ENCODE measurements around the gene POLR3H.

The POLR3H gene

DNA sequence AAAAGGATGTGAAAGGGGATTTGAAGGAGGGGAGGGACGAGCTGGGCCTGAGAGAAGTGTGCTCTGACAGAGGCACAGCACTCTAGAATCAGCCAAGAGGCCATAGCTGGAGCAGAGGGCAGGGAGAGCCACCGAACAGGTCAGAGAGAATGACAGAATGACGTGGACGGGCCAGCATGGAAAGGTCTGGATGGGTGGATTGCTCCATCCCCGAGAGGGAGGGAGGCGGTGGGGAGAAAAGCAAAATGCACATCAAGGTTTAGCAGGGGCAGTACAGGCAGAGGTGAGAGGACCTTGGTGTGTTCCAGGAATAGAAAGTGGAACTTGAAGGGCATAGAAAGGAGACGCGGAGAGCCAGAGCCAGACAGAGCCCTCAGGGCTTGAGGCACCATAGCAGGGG, 38.4 kb upstream of the POLR3H start:
- TF ChIP-seq, protein P1, sequence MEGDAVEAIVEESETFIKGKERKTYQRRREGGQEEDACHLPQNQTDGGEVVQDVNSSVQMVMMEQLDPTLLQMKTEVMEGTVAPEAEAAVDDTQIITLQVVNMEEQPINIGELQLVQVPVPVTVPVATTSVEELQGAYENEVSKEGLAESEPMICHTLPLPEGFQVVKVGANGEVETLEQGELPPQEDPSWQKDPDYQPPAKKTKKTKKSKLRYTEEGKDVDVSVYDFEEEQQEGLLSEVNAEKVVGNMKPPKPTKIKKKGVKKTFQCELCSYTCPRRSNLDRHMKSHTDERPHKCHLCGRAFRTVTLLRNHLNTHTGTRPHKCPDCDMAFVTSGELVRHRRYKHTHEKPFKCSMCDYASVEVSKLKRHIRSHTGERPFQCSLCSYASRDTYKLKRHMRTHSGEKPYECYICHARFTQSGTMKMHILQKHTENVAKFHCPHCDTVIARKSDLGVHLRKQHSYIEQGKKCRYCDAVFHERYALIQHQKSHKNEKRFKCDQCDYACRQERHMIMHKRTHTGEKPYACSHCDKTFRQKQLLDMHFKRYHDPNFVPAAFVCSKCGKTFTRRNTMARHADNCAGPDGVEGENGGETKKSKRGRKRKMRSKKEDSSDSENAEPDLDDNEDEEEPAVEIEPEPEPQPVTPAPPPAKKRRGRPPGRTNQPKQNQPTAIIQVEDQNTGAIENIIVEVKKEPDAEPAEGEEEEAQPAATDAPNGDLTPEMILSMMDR (IDR thresholded peaks at IDR 0.05; ENCODE audit: extremely low read depth, insufficient read depth, missing control alignments), result no peak
- in situ Hi-C loops (cut with MboI; ENCODE audit: low pct_unique_long_range_greater_than_20kb, low sequenced_read_pairs, unreplicated experiment), result no loop called here
- no peak for DNase-seq (ENCODE audit: low spot score)

DNA sequence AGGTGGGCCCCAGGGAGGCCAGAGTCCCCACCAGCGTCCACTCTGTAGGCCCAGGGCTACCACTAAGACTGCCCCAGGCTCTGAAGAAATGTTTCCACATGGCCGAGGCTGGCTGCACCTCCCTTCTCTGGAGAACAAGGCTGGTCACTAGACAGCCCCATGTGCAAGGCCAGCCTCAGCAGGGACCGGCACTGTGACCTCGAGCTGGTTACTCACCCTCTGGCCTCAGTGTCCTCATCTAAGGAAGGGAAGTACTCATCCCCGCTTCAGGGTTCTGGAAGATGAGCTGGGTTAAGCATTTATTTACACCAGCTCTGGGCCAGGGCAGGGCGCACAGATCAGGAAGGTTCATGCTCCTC, 35.7 kb upstream of the POLR3H start:
- in situ Hi-C loops (cut with MboI; ENCODE audit: low pct_unique_long_range_greater_than_20kb, low sequenced_read_pairs, unreplicated experiment), result no loop called here
- TF ChIP-seq, protein P1 (IDR thresholded peaks at IDR 0.05; ENCODE audit: extremely low read depth, insufficient read depth, missing control alignments), result no peak

DNA sequence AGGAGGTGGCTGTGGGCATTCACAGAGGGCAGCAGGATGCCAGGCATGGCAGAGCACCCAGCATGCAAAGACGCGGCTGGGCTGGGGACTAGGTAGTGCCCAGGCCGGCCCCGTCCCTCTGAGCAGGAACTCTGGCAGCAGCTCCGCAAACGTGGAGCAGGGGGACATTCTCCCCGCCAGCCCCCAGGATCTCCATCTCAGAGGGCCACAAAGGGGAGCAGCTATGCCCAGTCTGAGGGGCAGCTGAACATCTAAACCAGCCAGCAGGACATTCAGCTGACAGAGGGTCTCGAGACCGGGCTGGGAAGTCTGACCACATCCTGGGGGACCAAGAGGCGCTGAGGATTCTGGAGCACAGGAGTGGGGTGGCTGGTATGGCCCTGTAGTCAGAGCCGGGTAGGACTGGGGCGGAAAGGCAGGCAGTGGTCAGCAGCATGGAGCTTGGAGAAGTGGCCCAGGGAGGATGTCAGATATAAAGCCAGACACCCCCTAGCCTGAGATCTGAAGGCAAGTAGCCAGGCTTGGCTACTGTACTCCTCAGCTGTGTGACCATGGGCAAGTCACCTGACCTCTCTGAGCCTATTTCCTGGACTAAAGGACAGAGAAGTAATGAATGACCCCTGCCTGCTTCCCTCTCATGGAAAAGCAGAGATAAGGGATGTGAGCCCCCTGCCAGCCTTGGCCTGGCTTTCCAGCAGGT, 35.2 kb upstream of the POLR3H start:
- TF ChIP-seq, protein P1 (IDR thresholded peaks at IDR 0.05; ENCODE audit: extremely low read depth, insufficient read depth, missing control alignments), result no peak
- DNase-seq (ENCODE audit: low spot score), result no peak
- in situ Hi-C loops (cut with MboI; ENCODE audit: low pct_unique_long_range_greater_than_20kb, low sequenced_read_pairs, unreplicated experiment), result no loop called here

More for the DNA sequence above, 35.7 kb upstream of the POLR3H start:
- DNase-seq (ENCODE audit: low spot score), result no peak

DNA sequence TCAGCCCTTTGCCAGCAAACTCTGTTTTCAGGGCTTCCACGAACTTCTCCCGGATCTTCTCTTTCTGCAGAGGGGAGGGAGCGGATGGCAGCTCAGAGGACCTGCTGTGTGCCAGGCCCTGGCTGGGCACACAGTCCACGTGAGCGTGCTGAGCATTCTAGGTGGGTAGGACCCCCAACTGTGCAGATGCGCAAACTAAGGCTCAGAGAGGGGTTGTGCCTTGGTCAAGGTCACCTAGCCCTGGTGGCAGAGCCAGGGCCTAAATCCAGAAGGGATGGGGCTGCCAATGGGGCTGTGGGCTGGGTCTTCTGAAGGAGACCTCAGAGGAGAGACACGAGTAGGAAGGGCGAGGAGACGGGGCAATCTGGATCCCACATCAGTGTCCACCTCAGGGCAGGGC, 34.5 kb upstream of the POLR3H start:
- in situ Hi-C loops (cut with MboI; ENCODE audit: low pct_unique_long_range_greater_than_20kb, low sequenced_read_pairs, unreplicated experiment), result no loop called here
- no peak for DNase-seq (ENCODE audit: low spot score)

DNA sequence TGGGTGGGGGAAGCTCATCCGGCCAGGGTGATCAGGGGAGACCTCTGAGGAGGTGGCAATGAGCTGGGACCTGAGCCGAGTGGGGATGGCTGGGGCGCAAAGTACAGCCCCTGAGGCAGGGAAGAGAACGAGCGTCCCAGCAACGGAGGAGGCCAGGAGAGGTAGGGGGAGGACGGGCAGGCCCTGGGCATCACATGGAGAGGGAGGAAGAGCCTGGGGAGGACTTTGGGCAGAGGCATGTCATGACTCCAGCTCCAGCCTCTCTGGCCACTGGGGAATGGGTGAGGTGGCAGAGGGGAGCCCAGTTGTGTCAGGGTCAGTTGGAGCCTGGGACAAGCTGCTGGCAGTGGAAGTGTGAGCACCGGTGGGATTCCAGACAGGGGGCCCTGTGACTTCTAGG, 33.8 kb upstream of the POLR3H start:
- TF ChIP-seq, protein P1 (IDR thresholded peaks at IDR 0.05; ENCODE audit: extremely low read depth, insufficient read depth, missing control alignments), result no peak
- DNase-seq (ENCODE audit: low spot score), result no peak
- in situ Hi-C loops (cut with MboI; ENCODE audit: low pct_unique_long_range_greater_than_20kb, low sequenced_read_pairs, unreplicated experiment), result no loop called here

More for the DNA sequence above, 34.5 kb upstream of the POLR3H start:
- TF ChIP-seq, protein P1 (IDR thresholded peaks at IDR 0.05; ENCODE audit: extremely low read depth, insufficient read depth, missing control alignments), result no peak

DNA sequence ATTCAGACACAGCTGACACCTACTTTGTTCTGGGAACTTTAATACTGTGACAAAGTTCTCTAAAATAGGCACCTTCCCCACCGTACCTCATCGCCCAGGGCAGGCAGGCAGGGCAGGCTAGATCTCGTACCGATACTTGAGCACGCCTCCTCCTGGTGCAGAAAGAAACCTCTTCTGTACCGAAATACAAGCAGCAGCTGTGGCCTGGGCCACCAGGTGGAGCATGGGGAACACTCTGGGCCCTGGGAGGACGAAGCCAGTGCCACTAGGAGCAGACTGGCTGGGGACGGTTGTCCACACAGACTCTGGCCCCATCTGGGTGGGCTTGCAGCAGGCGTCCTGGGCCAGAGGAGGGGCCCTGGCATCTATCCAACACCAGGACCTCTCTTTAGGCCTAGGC, 32.6 kb upstream of the POLR3H start:
- in situ Hi-C loops (cut with MboI; ENCODE audit: low pct_unique_long_range_greater_than_20kb, low sequenced_read_pairs, unreplicated experiment), result no loop called here
- TF ChIP-seq, protein P1 (IDR thresholded peaks at IDR 0.05; ENCODE audit: extremely low read depth, insufficient read depth, missing control alignments), result peak; percentile 67
- peak; percentile 70 for DNase-seq (ENCODE audit: low spot score)
